Cardiac fibroblast (primary cell): Measurements from ENCODE around the gene TRIM21.
"Not testable (repeated sequence)": the region's sequence is repeated elsewhere in the genome, so short reads cannot be mapped to it uniquely, and the experiment has no call there.

Experiments used
- DNase-seq, 2 donors: peaks; one replicate each; pipeline versions ENCODE4 v3.0.0 to v3.0.0-alpha.2; 2010; ENCODE audit warnings: low read depth in 2 of 2
- H3K4me3 ChIP-seq, 2 donors: replicated peaks in 1 of 2; 1 replicate in 1 of 2; 2 replicates in 1 of 2; pipeline ENCODE4 v1.5.1; 2011; ENCODE audit warnings: low read depth in 2 of 2, low read length in 2 of 2, mild to moderate bottlenecking in 2 of 2, moderate library complexity in 1 of 2
- CTCF ChIP-seq: IDR thresholded peaks from one replicate; pipeline ENCODE4 v1.5.1; 2011; ENCODE audit warnings: low read depth, mild to moderate bottlenecking, low read length, inconsistent platforms

Gene TRIM21

GRCh38 chr11:4370166-4370565 lies 23.3 kb downstream of the TRIM21 start:
- no peak overlapping the region for H3K4me3 ChIP-seq
- DNase-seq: no peak
- no peak for TF ChIP-seq CTCF

- no peak for TF ChIP-seq CTCF
- H3K4me3 ChIP-seq: no peak within 1 kb of the TSS
- no peak for DNase-seq
Measured at GRCh38 chr11:4368286-4368685, 25.2 kb downstream of the TRIM21 start, which contains the start of gene OR52B4. TSS of gene OR52B4 (minus strand) at chr11:4368386. CDS start at chr11:4368295, 91 bp downstream.

GRCh38 chr11:4348142-4348541 lies 45.4 kb downstream of the TRIM21 start:
- H3K4me3 ChIP-seq, DNase-seq: not testable (repeated sequence)

GRCh38 chr11:4345366-4345765 lies 48.1 kb downstream of the TRIM21 start:
- H3K4me3 ChIP-seq, DNase-seq: not testable (repeated sequence)
